GM23248 (cell line): Measurements from ENCODE around the gene POU2AF1. TPM values are rescaled to one million over a fixed set of nuclear protein-coding genes. Genes with fewer than 3 reads are reported as not detected.

Experiments
- DNase-seq: peaks from one replicate; pipeline ENCODE4 v3.0.0-alpha.2; 2015
- H2AFZ ChIP-seq: fragments of 200-600 bp; sonication (generic); 2 replicates; pipeline ENCODE4 v1.6.1; 2016; ENCODE audit warnings: antibody characterized with exemption
- H3F3A ChIP-seq: fragments of 200-600 bp; sonication (generic); 2 replicates; pipeline ENCODE4 v1.6.1; 2016; ENCODE audit warnings: mild to moderate bottlenecking, antibody characterized with exemption, mixed run types; ENCODE audit not compliant: insufficient read depth
- H3K27ac ChIP-seq: fragments of 200-600 bp; sonication (generic); 2 replicates; pipeline ENCODE4 v1.5.1; 2016; ENCODE audit warnings: mild to moderate bottlenecking
- H3K27me3 ChIP-seq: fragments of 200-600 bp; sonication (generic); replicated peaks from 2 replicates; pipeline ENCODE4 v1.6.1; 2016; ENCODE audit warnings: mild to moderate bottlenecking; ENCODE audit not compliant: insufficient read depth
- H3K36me3 ChIP-seq: fragments of 200-600 bp; sonication (generic); 2 replicates; pipeline ENCODE4 v1.6.1; 2016; ENCODE audit warnings: low read depth, mild to moderate bottlenecking
- H3K4me1 ChIP-seq: fragments of 200-600 bp; sonication (generic); 2 replicates; pipeline ENCODE4 v1.6.1; 2016; ENCODE audit warnings: mild to moderate bottlenecking; ENCODE audit not compliant: insufficient read depth
- H3K4me2 ChIP-seq: fragments of 200-600 bp; sonication (generic); one replicate; pipeline ENCODE4 v1.6.1; 2016; ENCODE audit warnings: mild to moderate bottlenecking; ENCODE audit not compliant: unreplicated experiment
- H3K4me3 ChIP-seq: fragments of 200-600 bp; sonication (generic); 2 replicates; pipeline ENCODE4 v1.5.1; 2016; ENCODE audit warnings: mild to moderate bottlenecking
- H3K79me2 ChIP-seq: fragments of 200-600 bp; sonication (generic); 2 replicates; pipeline ENCODE4 v1.6.1; 2016; ENCODE audit warnings: mild to moderate bottlenecking; ENCODE audit not compliant: insufficient read depth
- H3K9ac ChIP-seq: fragments of 200-600 bp; sonication (generic); 2 replicates; pipeline ENCODE4 v1.6.1; 2016; ENCODE audit warnings: mild to moderate bottlenecking
- H3K9me2 ChIP-seq: fragments of 200-600 bp; sonication (generic); 2 replicates; pipeline ENCODE4 v1.6.1; 2016; ENCODE audit warnings: mixed run types, mild to moderate bottlenecking, moderate library complexity; ENCODE audit not compliant: insufficient read depth
- H3K9me3 ChIP-seq: fragments of 200-600 bp; sonication (generic); one replicate; pipeline ENCODE4 v1.6.1; 2017; ENCODE audit warnings: low read depth
- H4K20me1 ChIP-seq: fragments of 200-600 bp; sonication (generic); 2 replicates; pipeline ENCODE4 v1.6.0; 2016; ENCODE audit not compliant: insufficient read depth
- EZH2 ChIP-seq: fragments of 200-600 bp; sonication (generic); IDR thresholded peaks from 2 replicates; pipeline ENCODE4 v1.6.1; 2018; ENCODE audit warnings: antibody characterized with exemption, mild to moderate bottlenecking; ENCODE audit not compliant: insufficient read depth, poor library complexity, severe bottlenecking
- EZH2phosphoT487 ChIP-seq: fragments of 200-600 bp; sonication (generic); IDR thresholded peaks from 2 replicates; pipeline ENCODE4 v1.6.1; 2018; ENCODE audit warnings: antibody characterized with exemption, moderate library complexity, mild to moderate bottlenecking, low read depth; ENCODE audit not compliant: insufficient read depth
- WGBS, 2 experiments: methylation state at CpG; one replicate each; pipeline ENCODE4 v1.1.6; 2015 to 2017; ENCODE audit warnings: low lambda C conversion rate in 2 of 2, low coverage in 1 of 2; ENCODE audit errors: missing lambda C conversion rate in 2 of 2; 5-methylcytosine and 5-hydroxymethylcytosine counted together
- in situ Hi-C: fragments of 300-500 bp; cut with MboI; formaldehyde crosslinking; loops from 2 replicates; pipeline ENCODE4 v1.15.0; 2020
- polyA plus RNA-seq: library from polyadenylated mRNA; unstranded; fragments of >200 nt; fragmentation: Nextera tagmentation; extraction: Ambion mirVana; gene quantifications from 2 replicates; pipeline ENCODE4 v1.2.1, GENCODE V29; 2016
- total RNA-seq: library from RNA; depleted of rRNA; stranded (reverse); fragments of >200 nt; shearing (Covaris generic); gene quantifications from 2 replicates; pipeline ENCODE4 v1.2.3, GENCODE V29; 2014

The POU2AF1 gene
- total and polyA plus RNA-seq, 2 experiments from 2014 or later: 0.11 to 0.16 TPM

- in situ Hi-C loops: no loop called here
- peaks cover 10% of the 10 kb centered on the region for H3K27me3 ChIP-seq
- H3K4me1 ChIP-seq: peaks cover 3% of the 10 kb centered on the region; the same call in 1 of the 2 replicates
- no peak overlapping the region for H3K27ac ChIP-seq
- H3K36me3 ChIP-seq: no peaks in the 10 kb centered on the region
- 0 out of 2 replicates have a peak, but pooled peaks cover 3% of the 10 kb centered on the region for H3F3A ChIP-seq
- no peak overlapping the region for H3K4me2 ChIP-seq
- H3K9me3 ChIP-seq: no peaks in the 10 kb centered on the region
- no peak overlapping the region for H3K9ac ChIP-seq
- no peak overlapping the region for H2AFZ ChIP-seq
- no peaks in the 10 kb centered on the region for H4K20me1 ChIP-seq
- H3K4me3 ChIP-seq: no peak overlapping the region
- WGBS, 2 experiments: 57 to 58% methylated on average over 6 of the region's 6 CpGs
- DNase-seq: no peak
- H3K9me2 ChIP-seq: no peaks in the 10 kb centered on the region
- no peaks in the 10 kb centered on the region for H3K79me2 ChIP-seq
- TF ChIP-seq EZH2phosphoT487: no peak
- TF ChIP-seq EZH2: no peak
These were observed 59.8 kb downstream of the POU2AF1 start for GRCh38 chr11:111319296-111319695.

- Histone ChIP-seq H3K4me3 (no peak overlapping the region), H3K36me3 (no peaks in the 10 kb centered on the region), H3K9me2 (no peaks in the 10 kb centered on the region), H3K4me1 (no peaks in the 10 kb centered on the region), H2AFZ (no peak overlapping the region), H4K20me1 (no peaks in the 10 kb centered on the region), H3K9ac (no peak overlapping the region), H3F3A (no peaks in the 10 kb centered on the region), H3K27ac (no peak overlapping the region), H3K4me2 (no peak overlapping the region), H3K27me3 (peaks cover 39% of the 10 kb centered on the region), H3K79me2 (no peaks in the 10 kb centered on the region), H3K9me3 (no peaks in the 10 kb centered on the region)
- no peak for TF ChIP-seq EZH2
- TF ChIP-seq EZH2phosphoT487: no peak
- in situ Hi-C loops: no loop called here
- 16 to 29% methylated on average over 1 of the region's 1 CpG for WGBS, 2 experiments
- no peak for DNase-seq
These were observed 67.0 kb downstream of the POU2AF1 start for GRCh38 chr11:111312076-111312475.

- H3K9me2 ChIP-seq: no peaks in the 10 kb centered on the region
- no peaks in the 10 kb centered on the region for H4K20me1 ChIP-seq
- no peak overlapping the region for H3K9ac ChIP-seq
- H3K4me2 ChIP-seq: no peak overlapping the region
- H2AFZ ChIP-seq: no peak overlapping the region
- no peak for DNase-seq
- H3K27ac ChIP-seq: no peak overlapping the region
- no peaks in the 10 kb centered on the region for H3K4me1 ChIP-seq
- TF ChIP-seq EZH2phosphoT487: no peak
- TF ChIP-seq EZH2: no peak
- H3K79me2 ChIP-seq: no peaks in the 10 kb centered on the region
- peaks cover 53% of the 10 kb centered on the region for H3K27me3 ChIP-seq
- no peaks in the 10 kb centered on the region for H3K36me3 ChIP-seq
- no peaks in the 10 kb centered on the region for H3F3A ChIP-seq
- H3K4me3 ChIP-seq: no peak overlapping the region
- in situ Hi-C loops: no loop called here
- 67 to 81% methylated on average over 6 of the region's 6 CpGs for WGBS, 2 experiments
- H3K9me3 ChIP-seq: no peaks in the 10 kb centered on the region
These were observed 68.4 kb downstream of the POU2AF1 start for GRCh38 chr11:111310723-111311122.

GRCh38 chr11:111310088-111310487, 69.0 kb downstream of the POU2AF1 start:
- H3K9me3 ChIP-seq: no peaks in the 10 kb centered on the region
- H3K4me2 ChIP-seq: no peak overlapping the region
- no peak overlapping the region for H3K4me3 ChIP-seq
- peaks cover 59% of the 10 kb centered on the region for H3K27me3 ChIP-seq
- no peaks in the 10 kb centered on the region for H3K9me2 ChIP-seq
- no peaks in the 10 kb centered on the region for H4K20me1 ChIP-seq
- no peaks in the 10 kb centered on the region for H3K4me1 ChIP-seq
- H3F3A ChIP-seq: no peaks in the 10 kb centered on the region
- no peak for TF ChIP-seq EZH2
- TF ChIP-seq EZH2phosphoT487: no peak
- no peaks in the 10 kb centered on the region for H3K79me2 ChIP-seq
- H3K9ac ChIP-seq: no peak overlapping the region
- WGBS, 2 experiments: 62 to 67% methylated on average over 3 of the region's 3 CpGs
- in situ Hi-C loops: no loop called here
- no peak overlapping the region for H2AFZ ChIP-seq
- H3K27ac ChIP-seq: no peak overlapping the region
- no peak for DNase-seq
- no peaks in the 10 kb centered on the region for H3K36me3 ChIP-seq
